IPS-20b (cell line): ENCODE results near the gene EVPL.

Source experiments
- H3K27ac ChIP-seq: one replicate; pipeline ENCODE4 v1.5.1; 2013; ENCODE audit warnings: low read length
- H3K27me3 ChIP-seq: 2 replicates; pipeline ENCODE4 v1.6.1; 2013; ENCODE audit warnings: mild to moderate bottlenecking, low read length, inconsistent platforms; ENCODE audit not compliant: insufficient read depth
- H3K36me3 ChIP-seq: 2 replicates; pipeline ENCODE4 v1.6.1; 2013; ENCODE audit warnings: low read depth, mild to moderate bottlenecking, inconsistent platforms, low read length, moderate library complexity; ENCODE audit not compliant: insufficient read depth
- H3K4me1 ChIP-seq: 2 replicates; pipeline ENCODE4 v1.6.1; 2013; ENCODE audit warnings: mild to moderate bottlenecking, control low read depth, inconsistent platforms, low read length, moderate library complexity; ENCODE audit not compliant: insufficient read depth
- H3K4me3 ChIP-seq: 2 replicates; pipeline ENCODE4 v1.5.1; 2013; ENCODE audit warnings: mild to moderate bottlenecking, low read length, inconsistent platforms
- H3K9ac ChIP-seq: 2 replicates; pipeline ENCODE4 v1.6.1; 2013; ENCODE audit warnings: low read depth, mild to moderate bottlenecking, inconsistent platforms, low read length, moderate library complexity
- H3K9me3 ChIP-seq: 2 replicates; pipeline ENCODE4 v1.6.1; 2013; ENCODE audit warnings: mild to moderate bottlenecking, low read depth, low read length, inconsistent platforms; ENCODE audit not compliant: insufficient read depth

EVPL gene

GRCh38 chr17:75965468-75965867, 61.6 kb downstream of the EVPL start:
- Histone ChIP-seq H3K4me1 (peaks cover 2% of the 10 kb centered on the region; the same call in 1 of the 2 replicates), H3K9me3 (no peaks in the 10 kb centered on the region), H3K27ac (no peak overlapping the region), H3K36me3 (peaks cover 4% of the 10 kb centered on the region; the same call in 1 of the 2 replicates), H3K9ac (no peak overlapping the region), H3K27me3 (no peaks in the 10 kb centered on the region), H3K4me3 (no peak overlapping the region)

GRCh38 chr17:75959839-75960511, 67.1 kb downstream of the EVPL start:
- Histone ChIP-seq H3K9ac (peak overlapping the region; percentile 27; the same call in 1 of the 2 replicates), H3K27ac (no peak overlapping the region), H3K4me3 (peak overlapping the region; percentile 45)

GRCh38 chr17:75959051-75959838, 67.9 kb downstream of the EVPL start:
- H3K9me3 ChIP-seq, result no peaks in the 10 kb centered on the region
- H3K9ac ChIP-seq, result peak overlapping the region; percentile 27; the same call in 1 of the 2 replicates
- H3K27ac ChIP-seq, result no peak overlapping the region
- H3K4me3 ChIP-seq, result peak overlapping the region; percentile 45
- peaks cover 20% of the 10 kb centered on the region for H3K4me1 ChIP-seq
- H3K36me3 ChIP-seq, result peaks cover 14% of the 10 kb centered on the region
- H3K27me3 ChIP-seq, result no peaks in the 10 kb centered on the region

More at GRCh38 chr17:75959839-75960511, 67.1 kb downstream of the EVPL start:
- Histone ChIP-seq H3K27me3 (no peaks in the 10 kb centered on the region), H3K36me3 (peaks cover 10% of the 10 kb centered on the region), H3K9me3 (no peaks in the 10 kb centered on the region), H3K4me1 (peaks cover 20% of the 10 kb centered on the region)
